ENCODE data around the gene CDR2L. TPM values are rescaled to one million over a fixed set of nuclear protein-coding genes. Genes with fewer than 3 reads are reported as not detected.

The CDR2L gene
- 23.1 and 27.4 TPM in 2 replicates for total RNA-seq

GRCh38 chr17:74987418-74987908 is at the start of gene CDR2L:
CDR2L (plus strand) TSS chr17:74987632; CDS start chr17:74988044, 412 bp downstream.

DNA sequence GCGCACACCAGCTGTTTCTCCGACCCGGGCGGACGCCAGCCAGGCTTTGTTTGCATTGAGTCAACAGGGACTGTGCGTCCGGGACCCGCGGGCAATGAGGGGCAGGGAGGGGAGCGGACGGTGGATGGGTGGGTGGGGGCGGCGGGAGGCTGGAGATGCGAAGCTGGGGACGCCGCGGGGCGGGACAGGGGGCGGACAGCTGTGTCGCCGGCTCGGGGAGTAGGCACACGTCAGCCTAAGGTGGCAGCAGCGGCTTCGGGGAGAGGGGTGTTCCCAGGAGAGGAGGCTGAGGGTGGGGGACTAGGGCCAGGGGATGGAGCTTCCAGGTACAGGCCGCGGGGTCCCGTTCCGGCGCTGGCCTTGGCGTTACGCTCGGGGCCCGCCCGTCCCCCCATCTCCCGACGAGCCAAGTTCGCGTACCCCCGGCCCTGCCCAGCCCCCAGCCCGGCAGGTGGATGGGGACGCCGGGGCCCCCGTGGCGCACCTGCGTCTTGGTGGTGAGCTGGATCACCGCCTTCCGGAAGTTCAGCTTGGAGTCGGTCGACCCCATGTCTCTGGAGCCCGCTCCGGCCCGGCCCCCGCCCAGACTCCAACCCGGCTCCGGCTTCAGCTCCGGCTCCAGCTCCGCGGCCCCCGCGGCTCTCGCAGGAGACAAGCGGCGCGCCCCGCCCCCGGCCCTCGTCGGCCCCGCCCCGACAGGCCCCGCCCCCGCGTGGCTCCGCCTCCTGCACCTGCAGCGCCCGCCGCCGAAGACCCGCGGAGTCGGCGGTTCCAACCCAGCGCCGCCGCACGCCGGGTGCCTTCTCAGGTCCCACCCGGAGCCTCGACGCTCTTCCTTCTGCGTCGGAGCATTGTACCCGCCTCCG is 15.1 kb upstream of the CDR2L start, which contains the start of gene HID1:
Gene HID1, minus strand, starts transcription at position 653 of the 866 bp plus-strand sequence. Its CDS starts 103 bp downstream, at position 550.

GRCh38 chr17:75012346-75013091 is 25.1 kb downstream of the CDR2L start, which contains the start of gene MRPL58:
MRPL58 (plus strand) TSS chr17:75012670; CDS start chr17:75012687, 17 bp downstream.

DNA sequence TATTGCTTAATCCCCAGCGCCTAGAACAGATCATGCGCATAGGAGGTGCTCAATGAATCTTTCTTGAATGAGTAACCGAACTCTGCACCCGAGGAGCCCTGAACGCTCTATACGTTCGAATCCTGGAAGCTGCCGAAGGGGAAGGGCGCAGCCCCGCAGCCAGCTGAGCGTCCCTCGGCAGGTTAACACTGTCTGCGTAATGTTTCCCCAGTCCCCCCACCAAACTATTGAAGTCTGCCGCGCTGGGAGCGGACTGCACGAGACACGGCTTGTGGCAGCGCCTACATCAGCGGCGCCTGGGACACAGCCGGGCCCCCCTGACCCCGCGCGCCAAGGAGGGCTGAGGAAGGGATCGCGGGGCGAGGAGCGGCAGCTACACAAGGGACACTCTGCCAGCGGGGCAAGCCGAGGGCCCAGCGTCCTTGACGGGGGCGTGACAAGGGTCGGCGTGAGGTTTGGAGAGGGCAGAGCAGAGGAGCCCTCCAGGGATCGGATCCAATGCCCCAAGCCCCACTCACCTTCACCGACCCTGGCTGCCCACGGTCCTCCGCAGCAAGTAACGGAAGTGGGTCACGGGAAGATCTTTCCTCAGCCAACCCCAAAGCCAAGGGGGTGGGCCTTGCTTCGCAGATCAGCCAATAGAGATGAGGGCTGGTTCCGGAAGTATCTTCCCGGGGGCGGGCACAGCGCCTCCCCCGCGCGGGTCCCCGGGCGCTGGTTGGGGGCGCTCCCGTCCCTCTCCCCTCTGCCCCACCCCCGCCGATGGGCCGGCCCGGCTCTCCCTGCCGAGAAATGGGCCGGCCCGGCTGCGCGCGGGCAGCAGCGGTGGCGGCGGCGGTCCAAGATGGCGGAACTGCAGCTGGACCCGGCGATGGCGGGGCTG is 59.2 kb downstream of the CDR2L start, which contains the start of the genes ATP5PD and KCTD2:
Gene ATP5PD, minus strand, starts transcription at position 563 of the 883 bp plus-strand sequence. CDS start 4,319 bp downstream, outside the sequence.
Gene KCTD2, plus strand, starts transcription at position 819 of the 883 bp plus-strand sequence. Its CDS starts 26 bp downstream, at position 845.

Small RNA genes lying within 50 kb of the gene (small RNA-seq; reads per million reads assigned to genes)
- gene RN7SL573P (not detected), gene RNU6-362P (not detected)

Other genes starting within 250 kb of the CDR2L start
- gene NHERF1, start 239.0 kb upstream of the CDR2L start, total RNA-seq: 17.8 and 30.4 TPM in 2 replicates
- gene NAT9, start 211.3 kb upstream of the CDR2L start, total RNA-seq: 22.9 and 28.6 TPM in 2 replicates
- gene GRIN2C, start 127.7 kb upstream of the CDR2L start, total RNA-seq: 0.07 and 0.53 TPM in 2 replicates
- gene FDXR, start 114.6 kb upstream of the CDR2L start, total RNA-seq: 39.8 and 42.3 TPM in 2 replicates
- not detected in 2 replicates for gene FADS6, start 94.0 kb upstream of the CDR2L start, total RNA-seq
- not detected in 2 replicates for gene USH1G, start 64.4 kb upstream of the CDR2L start, total RNA-seq
- gene OTOP2, start 63.4 kb upstream of the CDR2L start, total RNA-seq: not detected in 2 replicates
- gene OTOP3, start 51.7 kb upstream of the CDR2L start, total RNA-seq: not detected in 2 replicates
- gene HID1, start 14.9 kb upstream of the CDR2L start, total RNA-seq: 14.9 and 28.4 TPM in 2 replicates
- gene MRPL58, start 25.0 kb downstream of the CDR2L start, total RNA-seq: 32.2 and 38.1 TPM in 2 replicates
- gene ATP5PD, start 59.3 kb downstream of the CDR2L start, total RNA-seq: 270 and 332 TPM in 2 replicates
- gene KCTD2, start 59.6 kb downstream of the CDR2L start, total RNA-seq: 16.6 and 17.2 TPM in 2 replicates
- 4.7 and 11.6 TPM in 2 replicates for gene SLC16A5, start 100.3 kb downstream of the CDR2L start, total RNA-seq
- gene ARMC7, start 122.3 kb downstream of the CDR2L start, total RNA-seq: 4.5 TPM in 2 replicates
- 11.7 and 13.0 TPM in 2 replicates for gene NT5C, start 144.1 kb downstream of the CDR2L start, total RNA-seq
- gene JPT1, start 166.9 kb downstream of the CDR2L start, total RNA-seq: 321 and 330 TPM in 2 replicates
- gene SUMO2, start 195.3 kb downstream of the CDR2L start, total RNA-seq: 106 and 124 TPM in 2 replicates
- gene NUP85, start 218.0 kb downstream of the CDR2L start, total RNA-seq: 54.8 and 62.4 TPM in 2 replicates